ENCODE measurements around the gene FBXW11. TPM values are rescaled to one million over a fixed set of nuclear protein-coding genes. Genes with fewer than 3 reads are reported as not detected.
"Not testable (repeated sequence)": the region's sequence is repeated elsewhere in the genome, so short reads cannot be mapped to it uniquely, and the experiment has no call there.

Gene FBXW11
- total RNA-seq, 2 donors from 2014 or later = 76.3 to 81.7 TPM

DNA sequence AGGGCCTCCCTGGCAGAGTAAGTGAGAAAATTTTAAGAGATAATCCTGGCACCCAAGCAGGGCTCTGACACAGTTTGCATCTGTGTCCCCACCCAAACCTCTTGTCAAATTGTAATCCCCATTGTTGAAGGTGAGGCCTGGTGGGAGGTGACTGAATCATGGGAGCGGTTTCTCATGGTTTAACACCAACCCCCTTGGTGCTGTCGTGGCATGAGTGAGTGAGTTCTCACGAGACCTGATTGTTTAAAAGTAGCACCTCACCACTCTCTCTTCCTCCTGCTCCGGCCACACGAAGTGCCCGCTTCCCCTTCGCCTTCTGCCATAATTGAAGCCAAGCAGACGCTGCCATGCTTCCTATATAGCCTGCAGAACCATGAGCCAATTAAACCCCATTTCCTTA lies 80.1 kb downstream of the FBXW11 start:
- Histone ChIP-seq H3K36me3 (no peaks in the 10 kb centered on the region), H3K27ac (no peak overlapping the region), H3K27me3 (no peaks in the 10 kb centered on the region), H3K4me1 (peaks cover 0 to 7% of the 10 kb centered on the region in 2 donors), H3K9me3 (no peaks in the 10 kb centered on the region), H3K4me3 (no peak overlapping the region)
- DNase-seq (ENCODE audit: low spot score) = no peak
- TF ChIP-seq, protein P1, sequence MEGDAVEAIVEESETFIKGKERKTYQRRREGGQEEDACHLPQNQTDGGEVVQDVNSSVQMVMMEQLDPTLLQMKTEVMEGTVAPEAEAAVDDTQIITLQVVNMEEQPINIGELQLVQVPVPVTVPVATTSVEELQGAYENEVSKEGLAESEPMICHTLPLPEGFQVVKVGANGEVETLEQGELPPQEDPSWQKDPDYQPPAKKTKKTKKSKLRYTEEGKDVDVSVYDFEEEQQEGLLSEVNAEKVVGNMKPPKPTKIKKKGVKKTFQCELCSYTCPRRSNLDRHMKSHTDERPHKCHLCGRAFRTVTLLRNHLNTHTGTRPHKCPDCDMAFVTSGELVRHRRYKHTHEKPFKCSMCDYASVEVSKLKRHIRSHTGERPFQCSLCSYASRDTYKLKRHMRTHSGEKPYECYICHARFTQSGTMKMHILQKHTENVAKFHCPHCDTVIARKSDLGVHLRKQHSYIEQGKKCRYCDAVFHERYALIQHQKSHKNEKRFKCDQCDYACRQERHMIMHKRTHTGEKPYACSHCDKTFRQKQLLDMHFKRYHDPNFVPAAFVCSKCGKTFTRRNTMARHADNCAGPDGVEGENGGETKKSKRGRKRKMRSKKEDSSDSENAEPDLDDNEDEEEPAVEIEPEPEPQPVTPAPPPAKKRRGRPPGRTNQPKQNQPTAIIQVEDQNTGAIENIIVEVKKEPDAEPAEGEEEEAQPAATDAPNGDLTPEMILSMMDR (IDR thresholded peaks at IDR 0.05) = no peak

DNA sequence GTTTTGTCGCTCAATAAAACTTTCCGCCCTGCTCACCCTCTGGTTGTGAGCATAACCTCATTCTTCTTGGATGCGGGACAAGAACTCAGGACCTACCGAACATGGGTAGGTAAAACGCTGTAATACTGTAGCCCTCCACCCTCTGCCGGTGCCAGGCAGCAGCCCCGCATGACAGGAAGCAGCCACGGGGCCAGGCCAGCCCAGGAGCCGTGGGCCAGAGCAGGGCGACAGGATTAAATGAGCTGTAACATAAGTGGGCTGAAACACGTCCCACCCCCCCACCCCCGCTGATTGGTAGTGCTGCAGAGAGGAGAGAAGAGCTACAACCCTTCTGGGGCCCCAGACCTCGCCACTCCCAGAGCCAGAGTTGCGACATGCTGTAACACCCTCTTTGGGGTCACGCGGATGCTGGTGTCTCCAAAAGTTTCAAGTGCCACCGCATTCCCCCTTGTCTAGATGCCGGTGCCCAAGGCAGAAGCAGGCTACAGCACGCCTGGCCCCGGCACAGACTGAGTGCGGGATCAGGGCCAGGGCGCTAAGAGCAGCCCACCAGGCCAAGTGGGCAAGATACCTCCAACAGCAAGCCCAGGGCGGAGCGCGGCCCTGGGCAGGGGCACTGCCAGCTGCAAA lies 81.8 kb downstream of the FBXW11 start:
- no peaks in the 10 kb centered on the region for H3K36me3 ChIP-seq
- TF ChIP-seq, protein P1 (IDR thresholded peaks at IDR 0.05) = no peak
- DNase-seq (ENCODE audit: low spot score) = no peak
- no peak overlapping the region for H3K27ac ChIP-seq
- peaks cover 0 to 7% of the 10 kb centered on the region in 2 donors for H3K4me1 ChIP-seq
- no peaks in the 10 kb centered on the region for H3K9me3 ChIP-seq
- no peak overlapping the region for H3K4me3 ChIP-seq
- no peaks in the 10 kb centered on the region for H3K27me3 ChIP-seq

DNA sequence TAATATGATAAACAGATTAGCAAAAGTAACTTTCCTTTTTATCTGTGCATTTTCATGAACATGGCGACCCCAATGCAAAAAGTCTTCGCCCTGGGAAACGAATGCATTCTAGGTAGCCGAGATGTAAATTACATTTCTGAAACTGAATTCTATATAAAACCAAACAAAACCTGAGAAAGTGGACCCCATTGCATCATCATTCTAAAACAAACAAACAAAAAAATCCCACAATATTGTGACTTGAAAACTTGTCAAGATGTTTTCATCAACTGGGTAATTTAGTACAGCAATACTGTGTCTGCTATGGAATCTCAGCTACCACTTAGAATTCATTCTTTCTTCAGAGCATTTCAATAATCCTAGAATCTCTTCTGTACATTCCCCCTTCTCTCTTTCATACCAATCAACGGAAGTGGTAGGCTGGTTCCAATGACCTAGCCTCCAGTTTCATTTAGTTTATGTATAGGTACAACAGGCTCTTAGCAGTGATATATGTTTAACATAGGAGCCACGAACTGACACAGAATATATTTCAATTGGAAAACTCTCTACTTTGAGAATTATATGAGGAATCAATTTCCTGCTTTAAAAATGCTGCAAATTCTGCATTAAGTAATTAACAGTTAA lies 85.6 kb downstream of the FBXW11 start:
- TF ChIP-seq, protein P1 (IDR thresholded peaks at IDR 0.05) = no peak
- Histone ChIP-seq H3K36me3 (no peaks in the 10 kb centered on the region), H3K4me1 (peaks cover 0 to 16% of the 10 kb centered on the region in 2 donors), H3K9me3 (no peaks in the 10 kb centered on the region), H3K27me3 (no peaks in the 10 kb centered on the region), H3K4me3 (no peak overlapping the region), H3K27ac (no peak overlapping the region)
- no peak for DNase-seq (ENCODE audit: low spot score)

DNA sequence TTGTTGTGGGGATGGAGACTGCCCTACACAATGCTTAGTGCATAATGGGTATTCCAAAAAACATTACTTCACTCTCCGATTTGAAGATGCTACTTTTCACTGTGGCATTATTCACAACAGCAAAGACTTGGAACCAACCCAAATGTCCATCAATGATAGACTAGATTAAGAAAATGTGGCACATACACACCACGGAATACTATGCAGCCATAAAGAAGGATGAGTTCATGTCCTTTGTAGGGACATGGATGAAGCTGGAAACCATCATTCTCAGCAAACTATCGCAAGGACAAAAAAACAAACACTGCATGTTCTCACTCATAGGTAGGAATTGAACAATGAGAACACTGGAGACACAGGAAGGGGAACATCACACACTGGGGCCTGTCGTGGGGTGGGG lies 90.7 kb downstream of the FBXW11 start:
- H3K36me3 ChIP-seq; H3K27ac ChIP-seq; H3K27me3 ChIP-seq; DNase-seq (ENCODE audit: low spot score); H3K9me3 ChIP-seq; H3K4me3 ChIP-seq: not testable (repeated sequence)
- H3K4me1 ChIP-seq = peaks cover 0 to 41% of the 10 kb centered on the region in 2 donors

DNA sequence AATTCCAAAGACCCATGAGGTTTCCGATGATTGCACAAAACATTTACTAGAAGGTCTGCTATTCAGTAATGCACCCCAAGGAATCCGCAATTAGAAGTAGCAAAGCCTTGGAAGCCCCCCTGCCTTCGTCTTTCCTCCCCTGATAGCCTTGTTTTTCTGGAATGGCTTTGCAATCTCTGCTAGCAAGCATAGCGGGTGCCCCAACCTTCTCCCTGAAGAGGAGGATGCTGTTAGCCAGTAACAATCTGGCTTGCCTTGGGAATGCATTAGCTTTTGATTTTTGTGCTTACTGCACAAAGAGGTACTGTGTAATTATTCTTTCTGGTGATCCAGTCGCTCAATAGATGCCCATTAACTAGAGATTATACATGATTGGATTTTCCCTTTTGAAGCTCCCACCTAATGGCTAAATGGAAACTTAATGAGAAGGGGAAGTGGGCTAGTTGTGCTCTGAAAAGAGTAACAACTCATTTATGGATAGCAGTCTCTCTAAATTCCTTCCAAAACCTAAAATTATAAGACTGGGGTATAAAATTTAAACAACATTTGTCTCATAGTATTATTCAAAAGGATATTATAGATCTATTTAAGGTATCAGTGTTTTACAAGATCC lies 91.6 kb downstream of the FBXW11 start:
- Histone ChIP-seq H3K4me3 (no peak overlapping the region), H3K9me3 (no peaks in the 10 kb centered on the region), H3K27me3 (no peaks in the 10 kb centered on the region), H3K36me3 (peaks cover 5% of the 10 kb centered on the region), H3K27ac (no peak overlapping the region), H3K4me1 (peaks cover 0 to 41% of the 10 kb centered on the region in 2 donors)
- no peak for DNase-seq (ENCODE audit: low spot score)
- TF ChIP-seq, protein P1 (IDR thresholded peaks at IDR 0.05) = no peak

DNA sequence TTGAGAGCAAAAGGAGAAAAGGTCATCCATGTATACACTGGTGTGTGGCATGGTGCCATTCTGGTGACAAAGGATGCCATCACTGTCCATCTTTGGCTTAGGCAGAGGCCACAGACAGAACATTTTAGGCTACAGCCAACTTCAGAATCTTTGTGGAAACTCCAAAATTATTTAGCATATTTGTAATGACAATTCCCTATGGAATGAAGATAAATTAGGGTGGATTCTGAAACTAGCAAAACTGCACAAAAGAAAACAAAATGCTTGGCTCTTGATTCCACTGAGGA lies 92.5 kb downstream of the FBXW11 start:
- Histone ChIP-seq H3K27ac (no peak overlapping the region), H3K27me3 (no peaks in the 10 kb centered on the region), H3K9me3 (no peaks in the 10 kb centered on the region), H3K4me1 (peaks cover 0 to 41% of the 10 kb centered on the region in 2 donors), H3K36me3 (peaks cover 5% of the 10 kb centered on the region), H3K4me3 (no peak overlapping the region)
- TF ChIP-seq, protein P1 (IDR thresholded peaks at IDR 0.05) = no peak
- no peak for DNase-seq (ENCODE audit: low spot score)

All from right atrium auricular region (tissue), 2 donors.